Measurements from ENCODE around the gene IGF2R. TPM values are rescaled to one million over a fixed set of nuclear protein-coding genes. Genes with fewer than 3 reads are reported as not detected.

IGF2R gene
- total RNA-seq, 1 experiment from 2014 or later = 75.3 TPM

- no peak overlapping the region for H3K4me3 Mint-ChIP-seq
- ATAC-seq = no peak
These were observed 136.1 kb downstream of the IGF2R start for GRCh38 chr6:160104821-160105517.

More at GRCh38 chr6:160104821-160105517, 136.1 kb downstream of the IGF2R start:
- no peaks in the 10 kb centered on the region for H3K27me3 Mint-ChIP-seq (ENCODE audit: low read depth)
- 0 out of 2 replicates have a peak overlapping the region, but pooled peaks have one; percentile 55 for H3K27ac Mint-ChIP-seq
- CTCF ChIA-PET = interaction anchor here (0.9 kb wide), 1 partner anchor 17 kb away, joined by 3 read pairs; no protein-coding TSS in a partner anchor
- no peak for DNase-seq (ENCODE audit: low spot score)
- POLR2A ChIA-PET = no interaction called here
- peaks cover 35% of the 10 kb centered on the region for H3K36me3 Mint-ChIP-seq
- no peaks in the 10 kb centered on the region for H3K9me3 Mint-ChIP-seq
- no peaks in the 10 kb centered on the region for H3K4me1 Mint-ChIP-seq
- TF ChIP-seq, protein P1, sequence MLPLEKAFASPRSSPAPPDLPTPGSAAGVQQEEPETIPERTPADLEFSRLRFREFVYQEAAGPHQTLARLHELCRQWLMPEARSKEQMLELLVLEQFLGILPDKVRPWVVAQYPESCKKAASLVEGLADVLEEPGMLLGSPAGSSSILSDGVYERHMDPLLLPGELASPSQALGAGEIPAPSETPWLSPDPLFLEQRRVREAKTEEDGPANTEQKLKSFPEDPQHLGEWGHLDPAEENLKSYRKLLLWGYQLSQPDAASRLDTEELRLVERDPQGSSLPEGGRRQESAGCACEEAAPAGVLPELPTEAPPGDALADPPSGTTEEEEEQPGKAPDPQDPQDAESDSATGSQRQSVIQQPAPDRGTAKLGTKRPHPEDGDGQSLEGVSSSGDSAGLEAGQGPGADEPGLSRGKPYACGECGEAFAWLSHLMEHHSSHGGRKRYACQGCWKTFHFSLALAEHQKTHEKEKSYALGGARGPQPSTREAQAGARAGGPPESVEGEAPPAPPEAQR (CRISPR knock-in tag; IDR thresholded peaks at IDR 0.05) = no peak
- no peak for TF ChIP-seq HMGA2 (CRISPR knock-in tag; IDR thresholded peaks at IDR 0.05)
- TF ChIP-seq ZBTB21 (CRISPR knock-in tag; IDR thresholded peaks at IDR 0.05; ENCODE audit: borderline replicate concordance) = no peak
- TF ChIP-seq ZNF317 (CRISPR knock-in tag; IDR thresholded peaks at IDR 0.05; ENCODE audit: borderline replicate concordance, low read depth) = no peak
- no peak for TF ChIP-seq ATF6 (CRISPR knock-in tag; IDR thresholded peaks at IDR 0.05)
- TF ChIP-seq, protein P2, sequence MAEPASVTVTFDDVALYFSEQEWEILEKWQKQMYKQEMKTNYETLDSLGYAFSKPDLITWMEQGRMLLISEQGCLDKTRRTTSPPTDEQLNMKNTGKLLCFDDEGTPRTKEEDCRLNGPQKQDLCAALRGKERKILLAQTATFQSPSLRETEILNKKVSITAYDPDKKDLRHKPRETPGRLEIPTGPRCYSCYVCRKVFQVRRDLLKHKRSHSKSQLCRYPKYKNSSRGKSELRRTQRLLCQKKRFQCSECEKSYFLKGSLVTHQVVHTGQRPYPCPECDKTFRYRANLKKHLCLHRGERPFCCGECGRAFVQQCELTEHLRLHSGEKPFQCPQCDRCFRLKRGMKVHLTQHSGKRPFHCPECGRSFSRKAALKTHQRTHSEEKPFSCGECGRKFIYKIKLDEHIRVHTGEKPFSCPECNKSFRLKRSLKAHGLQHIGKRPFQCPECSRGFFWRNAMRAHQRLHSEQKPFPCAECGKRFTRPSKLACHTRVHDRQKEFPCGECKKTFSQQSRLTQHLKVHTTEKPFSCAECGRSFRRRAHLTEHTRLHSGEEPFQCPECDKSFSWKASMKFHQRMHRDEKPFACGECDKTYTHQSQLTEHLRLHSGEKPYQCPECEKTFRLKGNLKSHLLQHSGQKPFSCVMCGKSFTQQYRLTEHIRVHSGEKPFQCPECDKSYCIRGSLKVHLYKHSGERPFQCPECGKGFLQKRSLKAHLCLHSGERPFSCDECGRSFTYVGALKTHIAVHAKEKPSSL (CRISPR knock-in tag; conservative IDR thresholded peaks at IDR 0.05) = no peak
- TF ChIP-seq USF2 (CRISPR knock-in tag; IDR thresholded peaks at IDR 0.05) = no peak
- TF ChIP-seq NR1H2 (CRISPR knock-in tag; IDR thresholded peaks at IDR 0.05) = no peak
- TF ChIP-seq E2F5 (CRISPR knock-in tag; IDR thresholded peaks at IDR 0.05) = no peak
- no peak for TF ChIP-seq ZBTB43 (CRISPR knock-in tag; IDR thresholded peaks at IDR 0.05)
- no peak for TF ChIP-seq TEAD4 (CRISPR knock-in tag; IDR thresholded peaks at IDR 0.05)
- TF ChIP-seq FOXK1 (CRISPR knock-in tag; IDR thresholded peaks at IDR 0.05) = no peak
- no peak for TF ChIP-seq ETV6 (CRISPR knock-in tag; IDR thresholded peaks at IDR 0.05)
- TF ChIP-seq, protein P3, sequence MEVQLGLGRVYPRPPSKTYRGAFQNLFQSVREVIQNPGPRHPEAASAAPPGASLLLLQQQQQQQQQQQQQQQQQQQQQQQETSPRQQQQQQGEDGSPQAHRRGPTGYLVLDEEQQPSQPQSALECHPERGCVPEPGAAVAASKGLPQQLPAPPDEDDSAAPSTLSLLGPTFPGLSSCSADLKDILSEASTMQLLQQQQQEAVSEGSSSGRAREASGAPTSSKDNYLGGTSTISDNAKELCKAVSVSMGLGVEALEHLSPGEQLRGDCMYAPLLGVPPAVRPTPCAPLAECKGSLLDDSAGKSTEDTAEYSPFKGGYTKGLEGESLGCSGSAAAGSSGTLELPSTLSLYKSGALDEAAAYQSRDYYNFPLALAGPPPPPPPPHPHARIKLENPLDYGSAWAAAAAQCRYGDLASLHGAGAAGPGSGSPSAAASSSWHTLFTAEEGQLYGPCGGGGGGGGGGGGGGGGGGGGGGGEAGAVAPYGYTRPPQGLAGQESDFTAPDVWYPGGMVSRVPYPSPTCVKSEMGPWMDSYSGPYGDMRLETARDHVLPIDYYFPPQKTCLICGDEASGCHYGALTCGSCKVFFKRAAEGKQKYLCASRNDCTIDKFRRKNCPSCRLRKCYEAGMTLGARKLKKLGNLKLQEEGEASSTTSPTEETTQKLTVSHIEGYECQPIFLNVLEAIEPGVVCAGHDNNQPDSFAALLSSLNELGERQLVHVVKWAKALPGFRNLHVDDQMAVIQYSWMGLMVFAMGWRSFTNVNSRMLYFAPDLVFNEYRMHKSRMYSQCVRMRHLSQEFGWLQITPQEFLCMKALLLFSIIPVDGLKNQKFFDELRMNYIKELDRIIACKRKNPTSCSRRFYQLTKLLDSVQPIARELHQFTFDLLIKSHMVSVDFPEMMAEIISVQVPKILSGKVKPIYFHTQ (CRISPR knock-in tag; IDR thresholded peaks at IDR 0.05) = no peak
- TF ChIP-seq MAX (CRISPR knock-in tag; IDR thresholded peaks at IDR 0.05) = no peak
- TF ChIP-seq, protein P4, sequence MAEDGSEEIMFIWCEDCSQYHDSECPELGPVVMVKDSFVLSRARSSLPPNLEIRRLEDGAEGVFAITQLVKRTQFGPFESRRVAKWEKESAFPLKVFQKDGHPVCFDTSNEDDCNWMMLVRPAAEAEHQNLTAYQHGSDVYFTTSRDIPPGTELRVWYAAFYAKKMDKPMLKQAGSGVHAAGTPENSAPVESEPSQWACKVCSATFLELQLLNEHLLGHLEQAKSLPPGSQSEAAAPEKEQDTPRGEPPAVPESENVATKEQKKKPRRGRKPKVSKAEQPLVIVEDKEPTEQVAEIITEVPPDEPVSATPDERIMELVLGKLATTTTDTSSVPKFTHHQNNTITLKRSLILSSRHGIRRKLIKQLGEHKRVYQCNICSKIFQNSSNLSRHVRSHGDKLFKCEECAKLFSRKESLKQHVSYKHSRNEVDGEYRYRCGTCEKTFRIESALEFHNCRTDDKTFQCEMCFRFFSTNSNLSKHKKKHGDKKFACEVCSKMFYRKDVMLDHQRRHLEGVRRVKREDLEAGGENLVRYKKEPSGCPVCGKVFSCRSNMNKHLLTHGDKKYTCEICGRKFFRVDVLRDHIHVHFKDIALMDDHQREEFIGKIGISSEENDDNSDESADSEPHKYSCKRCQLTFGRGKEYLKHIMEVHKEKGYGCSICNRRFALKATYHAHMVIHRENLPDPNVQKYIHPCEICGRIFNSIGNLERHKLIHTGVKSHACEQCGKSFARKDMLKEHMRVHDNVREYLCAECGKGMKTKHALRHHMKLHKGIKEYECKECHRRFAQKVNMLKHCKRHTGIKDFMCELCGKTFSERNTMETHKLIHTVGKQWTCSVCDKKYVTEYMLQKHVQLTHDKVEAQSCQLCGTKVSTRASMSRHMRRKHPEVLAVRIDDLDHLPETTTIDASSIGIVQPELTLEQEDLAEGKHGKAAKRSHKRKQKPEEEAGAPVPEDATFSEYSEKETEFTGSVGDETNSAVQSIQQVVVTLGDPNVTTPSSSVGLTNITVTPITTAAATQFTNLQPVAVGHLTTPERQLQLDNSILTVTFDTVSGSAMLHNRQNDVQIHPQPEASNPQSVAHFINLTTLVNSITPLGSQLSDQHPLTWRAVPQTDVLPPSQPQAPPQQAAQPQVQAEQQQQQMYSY (CRISPR knock-in tag; IDR thresholded peaks at IDR 0.05) = no peak
